ENCODE results near the gene SLC39A2. TPM values are rescaled to one million over a fixed set of nuclear protein-coding genes. Genes with fewer than 3 reads are reported as not detected.
"Not testable (repeated sequence)": the region's sequence is repeated elsewhere in the genome, so short reads cannot be mapped to it uniquely, and the experiment has no call there.

Gene SLC39A2
- total RNA-seq, 1 experiment from 2014 or later: not detected

GRCh38 chr14:21039585-21040369, 40.7 kb downstream of the SLC39A2 start:
- Mint-ChIP-seq H3K27me3 (ENCODE audit: insufficient read depth, unreplicated experiment) (no peaks in the 10 kb centered on the region), H3K4me3 (ENCODE audit: unreplicated experiment) (no peak overlapping the region), H3K9me3 (ENCODE audit: unreplicated experiment) (no peaks in the 10 kb centered on the region), H3K4me1 (ENCODE audit: insufficient read depth, unreplicated experiment) (peaks cover 34% of the 10 kb centered on the region), H3K27ac (ENCODE audit: low read depth, unreplicated experiment) (no peak overlapping the region), H3K36me3 (ENCODE audit: insufficient read depth, unreplicated experiment) (peaks cover under 1% of the 10 kb centered on the region)
- ChIA-PET CTCF (interaction anchor here (0.6 to 7.2 kb wide), 42 partner anchors 9 to 1262 kb away, joined by 3 to 391 read pairs (median 6); partner anchors contain the start of genes ARHGEF40, SLC39A2, TMEM253 and TPPP2), POLR2A (interaction anchor here (0.6 to 3.0 kb wide), 8 partner anchors 12 to 64 kb away, joined by 3 to 40 read pairs (median 4); partner anchors contain the start of gene ARHGEF40)
- TF ChIP-seq, protein P1, sequence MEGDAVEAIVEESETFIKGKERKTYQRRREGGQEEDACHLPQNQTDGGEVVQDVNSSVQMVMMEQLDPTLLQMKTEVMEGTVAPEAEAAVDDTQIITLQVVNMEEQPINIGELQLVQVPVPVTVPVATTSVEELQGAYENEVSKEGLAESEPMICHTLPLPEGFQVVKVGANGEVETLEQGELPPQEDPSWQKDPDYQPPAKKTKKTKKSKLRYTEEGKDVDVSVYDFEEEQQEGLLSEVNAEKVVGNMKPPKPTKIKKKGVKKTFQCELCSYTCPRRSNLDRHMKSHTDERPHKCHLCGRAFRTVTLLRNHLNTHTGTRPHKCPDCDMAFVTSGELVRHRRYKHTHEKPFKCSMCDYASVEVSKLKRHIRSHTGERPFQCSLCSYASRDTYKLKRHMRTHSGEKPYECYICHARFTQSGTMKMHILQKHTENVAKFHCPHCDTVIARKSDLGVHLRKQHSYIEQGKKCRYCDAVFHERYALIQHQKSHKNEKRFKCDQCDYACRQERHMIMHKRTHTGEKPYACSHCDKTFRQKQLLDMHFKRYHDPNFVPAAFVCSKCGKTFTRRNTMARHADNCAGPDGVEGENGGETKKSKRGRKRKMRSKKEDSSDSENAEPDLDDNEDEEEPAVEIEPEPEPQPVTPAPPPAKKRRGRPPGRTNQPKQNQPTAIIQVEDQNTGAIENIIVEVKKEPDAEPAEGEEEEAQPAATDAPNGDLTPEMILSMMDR (IDR thresholded peaks at IDR 0.05; ENCODE audit: unreplicated experiment): peak; percentile 51
- peak; percentile 69 for DNase-seq (ENCODE audit: unreplicated experiment)
- BruUV-seq (replicated peaks): no TSS peak
- intact Hi-C loops (cut with micrococcal nuclease): loop anchor here (1.0 to 2.0 kb wide), 4 partner anchors 25 to 342 kb away; no protein-coding TSS in a partner anchor

- no peak overlapping the region for H3K27ac Mint-ChIP-seq (ENCODE audit: low read depth, unreplicated experiment)
- H3K4me3 Mint-ChIP-seq (ENCODE audit: unreplicated experiment): no peak overlapping the region
- H3K27me3 Mint-ChIP-seq (ENCODE audit: insufficient read depth, unreplicated experiment): no peaks in the 10 kb centered on the region
- BruUV-seq (replicated peaks): no TSS peak
- no peak for DNase-seq (ENCODE audit: unreplicated experiment)
- H3K4me1 Mint-ChIP-seq (ENCODE audit: insufficient read depth, unreplicated experiment): peaks cover 37% of the 10 kb centered on the region
- no peaks in the 10 kb centered on the region for H3K9me3 Mint-ChIP-seq (ENCODE audit: unreplicated experiment)
- H3K36me3 Mint-ChIP-seq (ENCODE audit: insufficient read depth, unreplicated experiment): peaks cover 6% of the 10 kb centered on the region
- ChIA-PET POLR2A (interaction anchor here (0.8 to 3.0 kb wide), 9 partner anchors 13 to 182 kb away, joined by 3 to 40 read pairs (median 5); partner anchors contain the start of gene ARHGEF40), CTCF (interaction anchor here (0.6 to 7.2 kb wide), 46 partner anchors 9 to 1263 kb away, joined by 3 to 391 read pairs (median 6); partner anchors contain the start of genes ARHGEF40, SLC39A2, TMEM253 and TPPP2)
- TF ChIP-seq, protein P1 (IDR thresholded peaks at IDR 0.05; ENCODE audit: unreplicated experiment): no peak
- intact Hi-C loops (cut with micrococcal nuclease): loop anchor here (1.0 to 2.0 kb wide), 4 partner anchors 26 to 343 kb away; no protein-coding TSS in a partner anchor
Observed at GRCh38 chr14:21040370-21040925, 41.4 kb downstream of the SLC39A2 start.

DNA sequence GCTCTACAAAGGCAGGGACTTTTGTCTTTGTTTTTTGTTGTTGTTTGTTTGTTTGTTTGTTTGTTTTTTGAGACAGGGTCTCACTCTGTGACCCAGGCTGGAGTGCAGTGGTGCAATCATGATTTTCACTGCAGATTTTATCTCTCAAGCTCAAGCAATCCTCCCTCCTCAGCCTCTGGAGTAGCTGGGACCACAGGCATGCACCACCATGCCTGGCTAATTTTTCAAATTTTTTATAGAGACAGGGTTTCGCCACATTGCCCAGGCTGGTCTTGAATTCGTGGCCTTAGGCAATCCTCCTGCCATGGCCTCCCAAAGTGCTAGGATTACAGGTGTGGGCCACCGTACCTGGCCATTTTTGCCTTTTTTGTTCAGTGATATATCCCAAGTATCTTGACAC, 41.8 kb downstream of the SLC39A2 start:
- Mint-ChIP-seq H3K27ac (ENCODE audit: low read depth, unreplicated experiment) (peak overlapping the region; percentile 83), H3K4me1 (ENCODE audit: insufficient read depth, unreplicated experiment) (peaks cover 37% of the 10 kb centered on the region)
- ChIA-PET CTCF (interaction anchor here (0.6 to 7.2 kb wide), 40 partner anchors 10 to 871 kb away, joined by 3 to 391 read pairs (median 7); partner anchors contain the start of genes ARHGEF40, SLC39A2, TMEM253 and TPPP2), POLR2A (interaction anchor here (1.1 to 3.0 kb wide), 7 partner anchors 13 to 182 kb away, joined by 3 to 40 read pairs (median 6); no protein-coding TSS in a partner anchor)
- not testable (repeated sequence) for H3K9me3 Mint-ChIP-seq (ENCODE audit: unreplicated experiment); BruUV-seq (replicated peaks); H3K27me3 Mint-ChIP-seq (ENCODE audit: insufficient read depth, unreplicated experiment); H3K36me3 Mint-ChIP-seq (ENCODE audit: insufficient read depth, unreplicated experiment); DNase-seq (ENCODE audit: unreplicated experiment); H3K4me3 Mint-ChIP-seq (ENCODE audit: unreplicated experiment)
- intact Hi-C loops (cut with micrococcal nuclease): loop anchor here (1.0 to 2.0 kb wide), 4 partner anchors 27 to 344 kb away; no protein-coding TSS in a partner anchor

DNA sequence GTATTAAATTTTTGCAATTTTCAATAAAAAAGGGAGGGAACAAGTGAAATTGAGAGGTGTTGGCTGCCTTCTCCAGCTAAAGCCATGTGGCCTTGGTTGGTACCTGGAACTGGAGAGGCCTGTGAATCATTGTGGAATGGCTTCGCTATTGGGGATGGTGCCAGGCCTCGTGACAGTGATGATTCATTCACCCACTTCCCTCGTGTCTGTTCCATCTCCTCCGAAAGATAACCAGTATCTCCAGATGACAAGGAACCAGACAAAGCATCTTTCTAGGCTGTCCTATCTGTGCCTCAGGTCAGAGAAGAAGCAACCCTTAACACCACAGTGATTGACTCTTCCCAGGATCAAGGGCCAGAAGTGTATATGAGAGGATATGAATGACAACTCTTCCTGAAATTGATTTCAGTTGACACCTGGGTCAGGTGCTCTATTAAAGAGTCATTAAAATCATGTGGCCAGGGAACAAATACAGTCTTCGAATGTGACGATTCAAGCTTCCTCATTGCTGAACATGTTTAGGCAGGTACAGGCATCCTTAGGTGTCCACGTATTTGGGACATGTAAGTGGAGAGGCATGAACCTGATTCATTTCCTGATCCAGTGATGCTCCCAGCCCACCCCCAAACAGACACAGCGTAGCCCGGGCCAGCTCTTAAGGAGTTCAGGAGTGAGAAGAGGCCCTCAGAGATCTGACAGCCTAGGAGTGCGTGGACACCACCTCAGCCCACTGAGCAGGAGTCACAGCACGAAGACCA, 42.8 kb downstream of the SLC39A2 start, which contains the start of gene RNASE7:
Gene RNASE7, plus strand, starts transcription at position 687 of the 758 bp plus-strand sequence. CDS start 631 bp downstream, outside the sequence.
- Mint-ChIP-seq H3K36me3 (ENCODE audit: insufficient read depth, unreplicated experiment) (peaks cover 6% of the 10 kb centered on the region), H3K27ac (ENCODE audit: low read depth, unreplicated experiment) (peak within 1 kb of the TSS; percentile 83), H3K4me3 (ENCODE audit: unreplicated experiment) (peak within 1 kb of the TSS; percentile 63), H3K27me3 (ENCODE audit: insufficient read depth, unreplicated experiment) (no peaks in the 10 kb centered on the region), H3K9me3 (ENCODE audit: unreplicated experiment) (no peaks in the 10 kb centered on the region), H3K4me1 (ENCODE audit: insufficient read depth, unreplicated experiment) (peaks cover 37% of the 10 kb centered on the region)
- TF ChIP-seq, protein P1 (IDR thresholded peaks at IDR 0.05; ENCODE audit: unreplicated experiment): no peak
- POLR2A ChIA-PET: interaction anchor here (0.8 to 3.0 kb wide), 10 partner anchors 21 to 580 kb away, joined by 3 to 40 read pairs (median 4); partner anchors contain the start of gene PIP4P1
- peak; percentile 57 for DNase-seq (ENCODE audit: unreplicated experiment)
- intact Hi-C loops (cut with micrococcal nuclease): loop anchor here (2.0 kb wide), 1 partner anchor 71 kb away; no protein-coding TSS in a partner anchor
- BruUV-seq (replicated peaks): TSS peak; percentile 72
- CTCF ChIA-PET: interaction anchor here (0.6 to 7.2 kb wide), 22 partner anchors 9 to 409 kb away, joined by 3 to 391 read pairs (median 20); partner anchors contain the start of genes ARHGEF40, SLC39A2 and TPPP2

All from MCF 10A (cell line).